Measurements from ENCODE around the gene PLOD3.

DNA sequence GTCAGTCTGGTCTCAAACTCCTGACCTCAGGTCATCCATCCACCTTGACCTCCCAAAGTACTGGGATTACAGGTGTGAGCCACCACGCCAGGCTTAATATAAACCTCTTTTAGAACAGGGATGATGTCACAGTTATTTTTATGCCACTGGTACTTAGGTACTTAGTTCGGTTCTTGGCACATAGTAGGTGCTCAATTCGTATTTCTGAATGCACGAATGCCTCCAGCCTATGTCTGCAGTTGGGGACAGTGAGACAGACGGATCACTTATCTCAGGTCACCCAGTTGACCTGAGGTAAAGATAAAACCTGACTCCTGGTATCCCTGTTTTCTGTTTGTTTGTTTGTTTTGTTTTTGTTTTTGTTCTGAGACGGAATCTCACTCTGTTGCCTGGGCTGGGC lies 31.2 kb downstream of the PLOD3 start:
- TF ChIP-seq CTCF (IDR thresholded peaks at IDR 0.05; ENCODE audit: extremely low read depth in 1 of 2, insufficient read depth in 1 of 2, low read depth in 1 of 2, low read length in 2 of 2) = no peak
- TF ChIP-seq EZH2 (IDR thresholded peaks at IDR 0.05; ENCODE audit: borderline replicate concordance, low read depth, low read length, severe bottlenecking) = no peak
- TF ChIP-seq GATA2 (IDR thresholded peaks at IDR 0.05; ENCODE audit: insufficient read depth, insufficient read length, low read depth, low read length) = no peak
- no peak for TF ChIP-seq POLR2A (IDR thresholded peaks at IDR 0.05; ENCODE audit: low read depth, low read length)
- TF ChIP-seq, protein P1, sequence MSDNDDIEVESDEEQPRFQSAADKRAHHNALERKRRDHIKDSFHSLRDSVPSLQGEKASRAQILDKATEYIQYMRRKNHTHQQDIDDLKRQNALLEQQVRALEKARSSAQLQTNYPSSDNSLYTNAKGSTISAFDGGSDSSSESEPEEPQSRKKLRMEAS (IDR thresholded peaks at IDR 0.05; ENCODE audit: insufficient read depth, insufficient read length) = no peak
- TF ChIP-seq MYC (IDR thresholded peaks at IDR 0.05; ENCODE audit: low read depth, low read length) = no peak
- TF ChIP-seq POLR2AphosphoS5 (IDR thresholded peaks at IDR 0.05; ENCODE audit: insufficient read depth, low read depth, low read length) = no peak
- no peak for TF ChIP-seq JUN (IDR thresholded peaks at IDR 0.05; ENCODE audit: borderline replicate concordance, insufficient read depth, insufficient read length, low read depth)
- TF ChIP-seq FOS (IDR thresholded peaks at IDR 0.05; ENCODE audit: borderline replicate concordance, insufficient read depth, low read length) = no peak
